ENCODE results near the gene DGLUCY. TPM values are rescaled to one million over a fixed set of nuclear protein-coding genes. Genes with fewer than 3 reads are reported as not detected.

The DGLUCY gene
- total and polyA plus RNA-seq, 2 of the 8 experiments (the other 6 are each of a cell fraction or from before 2014, with no cell fraction given) = 24.9 to 31.8 TPM

- Histone ChIP-seq H4K8ac (ENCODE audit: extremely low read depth, insufficient read depth, low read length) (no peak overlapping the region), H3K4ac (replicated peaks; ENCODE audit: insufficient read length, low read depth, low read length) (no peak overlapping the region), H2BK12ac (ENCODE audit: low read depth, low read length) (no peak overlapping the region), H4K5ac (ENCODE audit: insufficient read length, low read depth, low read length) (no peak overlapping the region), H2BK120ac (replicated peaks; ENCODE audit: low read depth, low read length) (no peak overlapping the region), H2BK20ac (ENCODE audit: low read length) (no peak overlapping the region), H3K18ac (ENCODE audit: extremely low read depth, low read length) (no peak overlapping the region), H3K14ac (ENCODE audit: insufficient read length) (no peak overlapping the region), H2AK5ac (ENCODE audit: low read depth, low read length) (no peak overlapping the region), H2AFZ (ENCODE audit: low read length) (no peak overlapping the region), H3K9me3 (ENCODE audit: insufficient read depth in 2 of 2, low read depth in 1 of 2, low read length in 1 of 2) (no peaks in the 10 kb centered on the region), H4K91ac (replicated peaks; ENCODE audit: insufficient read length, low read length) (peak overlapping the region; percentile 34), H3K27me3 (replicated peaks in 1 of 4; ENCODE audit: control insufficient read depth in 3 of 4, extremely low read depth in 1 of 4, insufficient read depth in 3 of 4, low read length in 3 of 4) (no peaks in the 10 kb centered on the region), H4K20me1 (replicated peaks in 1 of 2; ENCODE audit: control insufficient read depth in 1 of 2, insufficient read depth in 2 of 2, low read length in 2 of 2) (no peaks in the 10 kb centered on the region), H3K79me1 (ENCODE audit: low read depth, low read length) (no peaks in the 10 kb centered on the region), H3K79me2 (ENCODE audit: control insufficient read depth in 1 of 2, insufficient read depth in 2 of 2, low read length in 2 of 2) (peaks cover 0 to 15% of the 10 kb centered on the region in 2 experiments; a peak in 1 of 4 replicates), H3K23ac (ENCODE audit: insufficient read length) (no peak overlapping the region), H3K36me3 (ENCODE audit: control insufficient read depth in 2 of 4, insufficient read depth in 4 of 4, low read length in 3 of 4) (peaks cover 0 to 7% (median 0%) of the 10 kb centered on the region in 4 experiments; a peak in 1 of 8 replicates), H3K23me2 (ENCODE audit: low read depth, low read length) (peaks cover 2% of the 10 kb centered on the region; the same call in 1 of the 2 replicates), H3K9ac (replicated peaks in 1 of 4; ENCODE audit: extremely low read depth in 1 of 4, low read depth in 3 of 4, low read length in 3 of 4) (no peak overlapping the region), H3K4me2 (ENCODE audit: insufficient read depth in 1 of 2, low read depth in 2 of 2, low read length in 2 of 2) (peak overlapping the region; percentile 73 to 88; a peak in 3 of 4 replicates), H3K27ac (ENCODE audit: low read depth, low read length) (no peak overlapping the region), H2BK15ac (ENCODE audit: low read length) (no peak overlapping the region), H3K4me1 (replicated peaks in 1 of 4; ENCODE audit: control insufficient read depth in 3 of 4, insufficient read depth in 4 of 4, low read length in 3 of 4) (peaks cover 12 to 32% (median 19%) of the 10 kb centered on the region in 4 experiments), H3K56ac (replicated peaks; ENCODE audit: insufficient read length, low read depth, low read length) (no peak overlapping the region), H2BK5ac (ENCODE audit: low read depth, low read length) (no peak overlapping the region), H3K4me3 (ENCODE audit: extremely low read depth in 1 of 4, insufficient read depth in 2 of 4, low read depth in 3 of 4, low read length in 4 of 4) (0 out of 8 replicates have a peak overlapping the region, but pooled peaks of 1 of the 4 experiments have one; percentile 3)
- ChIA-PET CTCF (ENCODE audit: partially characterized antibody) (interaction anchor here (1.3 to 4.3 kb wide), 4 partner anchors 23 to 214 kb away, joined by 3 to 34 read pairs (median 6); no protein-coding TSS in a partner anchor), POLR2A (ENCODE audit: partially characterized antibody) (interaction anchor here (1.5 to 3.3 kb wide), 4 partner anchors 8 to 55 kb away, joined by 5 to 24 read pairs (median 13); partner anchors contain the start of gene RPS6KA5)
- TF ChIP-seq POU5F1 (IDR thresholded peaks at IDR 0.05; ENCODE audit: low read depth, low read length) = no peak
- TF ChIP-seq SP1 (IDR thresholded peaks at IDR 0.05; ENCODE audit: low read depth, low read length) = no peak
- DNase-seq (ENCODE audit: low read depth in 1 of 2, low spot score in 2 of 2) (no peak), FAIRE-seq (no peak)
- 91% methylated on average over 5 of the region's 5 CpGs; no CpG with 5 or more reads in 1 of the 2 experiments for WGBS, 2 experiments (ENCODE audit: extremely low coverage in 1 of 2, insufficient coverage in 1 of 2, insufficient read length in 1 of 2, insufficient replicate concordance in 2 of 2, low coverage in 1 of 2, low lambda C conversion rate in 2 of 2, missing lambda C conversion rate in 1 of 2)
Observed at GRCh38 chr14:91115986-91116770, 2.3 kb downstream of the DGLUCY start.
